H9 (cell line): Measurements from ENCODE around the gene SLC22A12. TPM values are rescaled to one million over a fixed set of nuclear protein-coding genes. Genes with fewer than 3 reads are reported as not detected.

Experiments used
- DNase-seq: peaks from one replicate; pipeline ENCODE4 v3.0.0-alpha.2; 2017
- H2AFZ ChIP-seq: one replicate; pipeline ENCODE4 v1.6.1; 2013; ENCODE audit warnings: mild to moderate bottlenecking, low read length, control low read depth, moderate library complexity
- H2AK5ac ChIP-seq: 2 replicates; pipeline ENCODE4 v1.6.1; 2013; ENCODE audit warnings: low read length, control low read depth, mixed read lengths; ENCODE audit not compliant: insufficient read length
- H2BK120ac ChIP-seq: one replicate; pipeline ENCODE4 v1.6.1; 2013; ENCODE audit warnings: low read depth, mild to moderate bottlenecking, low read length, control low read depth, inconsistent platforms; ENCODE audit not compliant: poor library complexity, severe bottlenecking
- H2BK12ac ChIP-seq: 2 replicates; pipeline ENCODE4 v1.6.1; 2013; ENCODE audit warnings: low read length, control low read depth, mixed read lengths, low read depth; ENCODE audit not compliant: insufficient read length
- H2BK15ac ChIP-seq: 2 replicates; pipeline ENCODE4 v1.6.1; 2013; ENCODE audit warnings: low read depth, low read length, control low read depth
- H2BK20ac ChIP-seq: one replicate; pipeline ENCODE4 v1.6.1; 2013; ENCODE audit warnings: low read depth, mild to moderate bottlenecking, low read length, control low read depth, inconsistent platforms; ENCODE audit not compliant: poor library complexity, severe bottlenecking
- H2BK5ac ChIP-seq: 2 replicates; pipeline ENCODE4 v1.6.1; 2013; ENCODE audit warnings: low read length, control low read depth, mixed read lengths; ENCODE audit not compliant: insufficient read length
- H3K14ac ChIP-seq: 2 replicates; pipeline ENCODE4 v1.6.1; 2013; ENCODE audit warnings: low read length, control low read depth; ENCODE audit not compliant: insufficient read depth
- H3K18ac ChIP-seq: 2 replicates; pipeline ENCODE4 v1.6.1; 2013; ENCODE audit warnings: low read depth, mild to moderate bottlenecking, mixed read lengths, low read length, control low read depth; ENCODE audit not compliant: insufficient read length
- H3K23ac ChIP-seq: 2 replicates; pipeline ENCODE4 v1.6.1; 2013; ENCODE audit warnings: low read length, control low read depth, mixed read lengths, low read depth; ENCODE audit not compliant: insufficient read length
- H3K23me2 ChIP-seq: 2 replicates; pipeline ENCODE4 v1.6.1; 2013; ENCODE audit warnings: low read depth, mild to moderate bottlenecking, mixed read lengths, low read length, control low read depth; ENCODE audit not compliant: insufficient read length, poor library complexity, severe bottlenecking
- H3K27ac ChIP-seq: 2 replicates; pipeline ENCODE4 v1.5.1; 2013; ENCODE audit warnings: low read length, control low read depth, mixed read lengths, low read depth; ENCODE audit not compliant: insufficient read length
- H3K27me3 ChIP-seq: 2 replicates; pipeline ENCODE4 v1.6.1; 2013; ENCODE audit warnings: low read length, control low read depth, inconsistent platforms; ENCODE audit not compliant: insufficient read depth
- H3K4ac ChIP-seq: 2 replicates; pipeline ENCODE4 v1.6.1; 2013; ENCODE audit warnings: low read depth, mild to moderate bottlenecking, control low read depth, inconsistent platforms, low read length, moderate library complexity
- H3K4me1 ChIP-seq: 2 replicates; pipeline ENCODE4 v1.6.1; 2013; ENCODE audit warnings: low read length, control low read depth, inconsistent platforms; ENCODE audit not compliant: insufficient read depth
- H3K4me2 ChIP-seq: 2 replicates; pipeline ENCODE4 v1.6.1; 2013; ENCODE audit warnings: low read length, control low read depth, mixed read lengths; ENCODE audit not compliant: insufficient read length, insufficient read depth
- H3K56ac ChIP-seq: 2 replicates; pipeline ENCODE4 v1.6.1; 2013; ENCODE audit warnings: low read depth, mild to moderate bottlenecking, mixed read lengths, low read length, control low read depth; ENCODE audit not compliant: insufficient read length
- H3K79me1 ChIP-seq: 2 replicates; pipeline ENCODE4 v1.6.1; 2013; ENCODE audit warnings: low read depth, mild to moderate bottlenecking, moderate library complexity, low read length, control low read depth, inconsistent platforms; ENCODE audit not compliant: insufficient read depth, poor library complexity, severe bottlenecking
- H3K79me2 ChIP-seq: 2 replicates; pipeline ENCODE4 v1.6.1; 2013; ENCODE audit warnings: low read length, control low read depth, inconsistent platforms; ENCODE audit not compliant: insufficient read depth
- H3K9ac ChIP-seq: 2 replicates; pipeline ENCODE4 v1.6.1; 2013; ENCODE audit warnings: low read length, control low read depth, mixed read lengths; ENCODE audit not compliant: insufficient read length; ENCODE audit errors: extremely low read depth
- H3K9me3 ChIP-seq: one replicate; pipeline ENCODE4 v1.6.1; 2013; ENCODE audit warnings: low read depth, low read length, inconsistent platforms; ENCODE audit not compliant: control insufficient read depth
- H3T11ph ChIP-seq: one replicate; pipeline ENCODE4 v1.6.1; 2013; ENCODE audit warnings: mild to moderate bottlenecking, low read length, control low read depth, inconsistent platforms
- H4K20me1 ChIP-seq: one replicate; pipeline ENCODE4 v1.6.1; 2013; ENCODE audit not compliant: control insufficient read depth, insufficient read length, insufficient read depth
- H4K5ac ChIP-seq: 2 replicates; pipeline ENCODE4 v1.6.1; 2013; ENCODE audit warnings: low read depth, mild to moderate bottlenecking, mixed read lengths, low read length, control low read depth; ENCODE audit not compliant: insufficient read length
- H4K8ac ChIP-seq: replicated peaks from 2 replicates; pipeline ENCODE4 v1.6.1; 2013; ENCODE audit warnings: low read length, control low read depth, mixed read lengths, low read depth; ENCODE audit not compliant: insufficient read length
- H4K91ac ChIP-seq: 2 replicates; pipeline ENCODE4 v1.6.1; 2013; ENCODE audit warnings: low read depth, mild to moderate bottlenecking, moderate library complexity, mixed read lengths, low read length, control low read depth; ENCODE audit not compliant: insufficient read length
- H3K27ac Mint-ChIP-seq, 3 experiments: 2 replicates in 2 of 3; 3 replicates in 1 of 3; pipeline ENCODE4 v1.8.0; 2020 to 2021; ENCODE audit warnings: mixed read lengths in 3 of 3, mild to moderate bottlenecking in 1 of 3, moderate library complexity in 1 of 3
- H3K27me3 Mint-ChIP-seq: 2 replicates; pipeline ENCODE4 v1.8.0; 2021; ENCODE audit warnings: low read depth, mild to moderate bottlenecking, moderate library complexity, mixed read lengths
- H3K36me3 Mint-ChIP-seq, 3 experiments: 2 replicates in 2 of 3; 3 replicates in 1 of 3; pipeline ENCODE4 v1.8.0; 2020 to 2021; ENCODE audit warnings: low read depth in 3 of 3, mixed read lengths in 3 of 3; ENCODE audit not compliant: insufficient read depth in 1 of 3
- H3K4me1 Mint-ChIP-seq, 2 experiments: 2 replicates each; pipeline ENCODE4 v1.8.0; 2020; ENCODE audit warnings: mixed read lengths in 2 of 2
- H3K4me3 Mint-ChIP-seq, 2 experiments: 2 replicates in 1 of 2; 3 replicates in 1 of 2; pipeline ENCODE4 v1.8.0; 2020 to 2021; ENCODE audit warnings: mild to moderate bottlenecking in 2 of 2, mixed read lengths in 2 of 2, moderate library complexity in 1 of 2
- H3K9me3 Mint-ChIP-seq, 2 experiments: 2 replicates in 1 of 2; 3 replicates in 1 of 2; pipeline ENCODE4 v1.8.0; 2020; ENCODE audit warnings: mild to moderate bottlenecking in 2 of 2, mixed read lengths in 2 of 2, moderate library complexity in 1 of 2
- WGBS: extraction: QIAGEN DNeasy Blood & Tissue Kit; methylation state at CpG from one replicate; pipeline ENCODE4 v1.1.7; 2013; ENCODE audit warnings: missing lambda C conversion rate, low lambda C conversion rate, mixed read lengths; ENCODE audit not compliant: insufficient read length; ENCODE audit errors: extremely low coverage; 5-methylcytosine and 5-hydroxymethylcytosine counted together
- total RNA-seq: library from RNA; stranded (reverse); gene quantifications from 2 replicates; pipeline ENCODE4 v1.2.1, GENCODE V29; 2021
- TF ChIP-seq, protein P1 (sequence below): fragments of 200-600 bp; sonication (generic); conservative IDR thresholded peaks from 3 replicates; pipeline ENCODE4 v1.8.0; 2021; ENCODE audit warnings: antibody characterized with exemption, mild to moderate bottlenecking

The SLC22A12 gene
- total RNA-seq, 1 experiment from 2014 or later, result not detected

DNA sequence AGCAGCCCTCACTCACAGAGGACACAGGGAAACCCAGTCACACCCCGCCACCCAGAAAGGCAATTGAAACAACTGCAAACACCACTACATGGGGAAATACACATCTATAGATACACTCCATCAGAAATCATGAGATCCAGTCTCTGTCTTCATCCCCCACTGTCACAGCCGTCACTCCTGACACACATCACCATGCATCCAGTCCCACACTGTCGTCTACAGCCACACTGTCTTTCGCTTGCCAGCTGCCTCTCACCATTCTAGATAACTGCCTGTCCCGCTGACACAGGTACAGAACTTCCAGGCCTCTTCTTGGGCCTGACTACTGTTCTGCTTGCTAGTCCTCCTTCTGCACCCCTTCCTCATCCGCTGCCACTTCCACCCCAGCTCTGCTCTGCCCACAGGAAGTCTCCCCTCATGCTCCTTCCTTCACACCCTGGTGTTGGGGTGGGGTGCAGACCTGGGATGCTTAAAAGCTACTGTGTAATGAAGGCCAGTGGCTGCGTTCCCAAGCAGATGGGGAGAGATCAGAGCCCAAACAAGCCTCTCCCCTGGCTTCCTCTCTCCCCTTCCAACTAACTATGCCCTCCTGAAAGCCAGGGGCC is 42.6 kb downstream of the SLC22A12 start:
- Histone ChIP-seq H3K79me1 (no peaks in the 10 kb centered on the region), H4K8ac (no peak overlapping the region), H2BK20ac (no peak overlapping the region), H2AK5ac (no peak overlapping the region), H3K79me2 (no peaks in the 10 kb centered on the region), H3K4ac (no peak overlapping the region), H3T11ph (no peak overlapping the region), H3K23ac (no peak overlapping the region), H3K9me3 (no peaks in the 10 kb centered on the region), H3K14ac (no peak overlapping the region), H4K5ac (no peak overlapping the region), H3K18ac (no peak overlapping the region), H3K4me1 (no peaks in the 10 kb centered on the region; the same call in 1 of the 2 replicates), H2BK5ac (no peak overlapping the region), H3K23me2 (peaks cover 6% of the 10 kb centered on the region), H3K56ac (no peak overlapping the region), H3K27ac (no peak overlapping the region), H3K27me3 (peaks cover 5% of the 10 kb centered on the region; the same call in 1 of the 2 replicates), H2BK120ac (no peak overlapping the region), H4K91ac (no peak overlapping the region), H2AFZ (no peak overlapping the region), H3K4me2 (no peak overlapping the region), H4K20me1 (no peaks in the 10 kb centered on the region), H2BK15ac (no peak overlapping the region), H2BK12ac (no peak overlapping the region), H3K9ac (no peak overlapping the region)
- peaks cover 16 to 34% of the 10 kb centered on the region in 2 experiments for H3K4me1 Mint-ChIP-seq
- DNase-seq, result no peak
- TF ChIP-seq, protein P1, sequence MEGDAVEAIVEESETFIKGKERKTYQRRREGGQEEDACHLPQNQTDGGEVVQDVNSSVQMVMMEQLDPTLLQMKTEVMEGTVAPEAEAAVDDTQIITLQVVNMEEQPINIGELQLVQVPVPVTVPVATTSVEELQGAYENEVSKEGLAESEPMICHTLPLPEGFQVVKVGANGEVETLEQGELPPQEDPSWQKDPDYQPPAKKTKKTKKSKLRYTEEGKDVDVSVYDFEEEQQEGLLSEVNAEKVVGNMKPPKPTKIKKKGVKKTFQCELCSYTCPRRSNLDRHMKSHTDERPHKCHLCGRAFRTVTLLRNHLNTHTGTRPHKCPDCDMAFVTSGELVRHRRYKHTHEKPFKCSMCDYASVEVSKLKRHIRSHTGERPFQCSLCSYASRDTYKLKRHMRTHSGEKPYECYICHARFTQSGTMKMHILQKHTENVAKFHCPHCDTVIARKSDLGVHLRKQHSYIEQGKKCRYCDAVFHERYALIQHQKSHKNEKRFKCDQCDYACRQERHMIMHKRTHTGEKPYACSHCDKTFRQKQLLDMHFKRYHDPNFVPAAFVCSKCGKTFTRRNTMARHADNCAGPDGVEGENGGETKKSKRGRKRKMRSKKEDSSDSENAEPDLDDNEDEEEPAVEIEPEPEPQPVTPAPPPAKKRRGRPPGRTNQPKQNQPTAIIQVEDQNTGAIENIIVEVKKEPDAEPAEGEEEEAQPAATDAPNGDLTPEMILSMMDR, result no peak
- peaks cover 67% of the 10 kb centered on the region for H3K27me3 Mint-ChIP-seq
- H3K36me3 Mint-ChIP-seq, result peaks cover 0 to 3% (median 0%) of the 10 kb centered on the region in 3 experiments; a peak in 1 of 7 replicates
- no peak overlapping the region for H3K4me3 Mint-ChIP-seq
- no CpG with 5 or more reads among the region's 7 CpGs for WGBS
- H3K9me3 Mint-ChIP-seq, result peaks cover 0 to 3% of the 10 kb centered on the region in 2 experiments; a peak in 1 of 5 replicates
- no peak overlapping the region; a peak in 2 of 7 replicates for H3K27ac Mint-ChIP-seq
